Thyroid gland (tissue), 4 donors: Measurements from ENCODE around the gene ACP4.
"Not testable (repeated sequence)": the region's sequence is repeated elsewhere in the genome, so short reads cannot be mapped to it uniquely, and the experiment has no call there.

Experiments used
- CTCF ChIP-seq, 6 experiments: fragments of 200-600 bp in 3 of 6; fragments of 450-650 bp in 3 of 6; sonication (generic) in 3 of 6; IDR thresholded peaks; one replicate each; pipeline ENCODE4 v1.5.1; 2016 to 2019; ENCODE audit warnings: antibody characterized with exemption in 6 of 6, mild to moderate bottlenecking in 2 of 6, inconsistent platforms in 1 of 6, moderate library complexity in 1 of 6
- POLR2A ChIP-seq, 2 donors: fragments of 450-650 bp; IDR thresholded peaks; one replicate each; pipeline ENCODE4 v1.6.1; 2017; ENCODE audit warnings: antibody characterized with exemption in 2 of 2, mild to moderate bottlenecking in 2 of 2, moderate library complexity in 1 of 2

- TF ChIP-seq CTCF, POLR2A (IDR thresholded peaks at IDR 0.05): not testable (repeated sequence)
These were observed 28.7 kb upstream of the ACP4 start for GRCh38 chr19:50761501-50761900.
